ENCODE data around the gene SAFB.
A peak's percentile ranks its signal among the peaks of the same experiment; 100 is the strongest.

Gene SAFB

GRCh38 chr19:5628919-5629481 lies 6.1 kb downstream of the SAFB start:
- FAIRE-seq: no peak

- no peak for FAIRE-seq
Measured at GRCh38 chr19:5631567-5632240, 8.8 kb downstream of the SAFB start.

DNA sequence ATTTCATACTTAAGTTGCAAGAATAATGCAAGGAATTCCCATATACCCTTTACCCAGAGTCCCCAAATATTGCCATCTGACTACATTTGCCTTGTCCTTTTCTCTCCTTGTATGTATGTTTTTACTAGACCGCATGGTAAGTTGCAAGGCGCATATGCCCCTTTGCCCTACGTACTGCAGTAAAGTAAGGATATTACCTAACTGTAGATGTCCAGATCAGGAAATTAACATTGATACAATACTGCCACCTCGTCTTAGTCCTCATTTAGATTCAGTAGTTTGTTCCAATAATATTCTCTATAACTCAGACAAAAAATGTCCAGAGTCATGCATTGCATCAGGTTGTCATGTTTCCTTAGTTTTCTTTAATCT lies 9.3 kb downstream of the SAFB start:
- FAIRE-seq: no peak

DNA sequence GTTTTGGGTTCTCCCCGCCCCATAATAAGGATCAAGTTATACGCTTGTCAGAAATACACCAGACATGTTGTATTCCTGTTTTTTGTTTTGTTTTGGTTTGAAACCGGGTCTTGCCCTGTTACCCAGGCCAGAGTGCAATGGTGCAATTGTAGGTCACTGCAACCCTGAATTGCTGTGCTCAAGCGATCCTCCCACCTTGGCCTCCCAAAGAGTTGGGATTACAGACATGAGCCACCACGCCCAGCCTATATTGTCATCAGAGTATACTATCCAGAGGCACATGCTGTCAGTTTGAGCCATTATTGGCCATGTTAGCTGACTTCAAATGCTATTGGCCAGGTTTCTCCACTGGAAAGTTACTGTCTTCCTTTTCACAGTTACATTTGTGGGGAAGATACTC lies 9.8 kb downstream of the SAFB start:
- FAIRE-seq: peak; percentile 91

GRCh38 chr19:5635427-5635826 lies 12.5 kb downstream of the SAFB start:
- FAIRE-seq: no peak

DNA sequence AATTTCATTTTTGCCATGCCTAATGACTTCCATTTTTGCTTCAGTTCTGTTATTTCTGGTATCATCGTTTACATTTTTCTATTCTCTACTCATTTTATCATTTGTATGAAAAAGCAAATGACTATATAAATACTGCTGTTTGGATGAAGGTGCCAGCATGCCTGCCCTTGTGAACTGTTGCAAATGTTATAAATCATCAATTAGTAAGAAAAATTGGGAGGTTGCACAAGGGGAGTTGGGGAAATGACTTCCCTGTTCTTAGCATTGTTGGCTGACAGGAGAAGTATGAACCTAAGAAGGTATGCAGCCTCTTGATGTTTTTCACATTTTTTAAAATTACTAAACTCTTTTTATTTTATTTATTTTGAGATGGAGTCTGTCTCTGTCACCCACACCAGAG lies 15.1 kb downstream of the SAFB start:
- FAIRE-seq: no peak

GRCh38 chr19:5641171-5641570 lies 18.3 kb downstream of the SAFB start:
- FAIRE-seq: no peak

DNA sequence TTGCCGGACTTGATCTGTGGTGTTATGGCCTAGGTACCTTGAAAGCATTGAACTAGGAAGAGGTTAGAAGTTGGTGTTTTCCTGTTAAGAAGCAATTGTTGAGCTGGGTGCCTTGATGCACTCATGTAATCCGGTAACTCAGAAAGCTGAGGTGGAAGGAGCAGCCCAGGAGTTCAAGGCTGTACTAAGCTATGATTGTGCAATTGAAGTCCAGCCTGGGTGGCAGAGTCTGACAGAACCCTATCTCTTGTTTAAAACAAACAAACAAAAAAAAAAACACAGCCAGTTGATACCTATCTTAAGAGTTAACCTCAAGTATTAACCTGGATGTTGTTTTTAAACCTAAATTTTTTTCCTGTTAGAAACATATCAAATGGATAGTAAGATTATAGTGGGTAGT lies 19.3 kb downstream of the SAFB start:
- no peak for FAIRE-seq

DNA sequence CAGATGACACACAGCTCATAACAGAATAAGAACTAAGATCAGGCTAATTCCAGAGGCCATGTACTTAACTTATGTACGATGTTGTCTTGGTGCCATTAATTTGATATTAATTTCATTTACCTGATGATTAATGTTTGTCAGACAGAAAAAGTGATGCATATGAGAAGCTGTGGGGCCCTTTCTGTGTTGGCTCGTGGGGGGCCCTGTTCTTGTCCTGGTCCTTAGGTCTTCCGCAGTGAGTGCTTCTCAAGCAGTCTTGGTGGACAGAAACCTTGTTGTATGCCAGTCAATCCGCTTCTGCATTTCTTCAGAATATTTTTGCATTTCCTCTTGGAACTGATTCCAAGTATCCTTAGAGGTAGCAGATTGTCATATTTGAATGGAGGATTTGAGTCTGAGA lies 20.2 kb downstream of the SAFB start:
- no peak for FAIRE-seq

DNA sequence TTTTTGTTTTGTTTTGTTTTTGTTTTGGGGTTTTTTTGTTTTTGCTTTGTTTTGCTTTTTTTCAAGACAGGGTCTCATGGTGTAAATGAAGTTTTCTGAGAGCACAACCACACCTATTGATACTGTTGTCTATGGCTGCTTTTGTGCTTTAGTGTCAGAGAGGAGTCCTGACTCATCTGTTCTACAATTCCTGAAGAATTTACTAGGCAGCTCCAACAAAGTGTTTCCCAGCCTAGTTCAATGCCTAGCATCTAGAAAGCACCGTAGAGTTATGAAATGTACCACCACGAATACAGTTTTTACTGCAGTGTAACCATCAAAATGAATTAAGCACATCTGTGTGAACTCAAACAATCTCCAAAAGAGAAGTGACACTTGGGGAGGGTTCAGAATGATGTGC lies 21.2 kb downstream of the SAFB start:
- no peak for FAIRE-seq

DNA sequence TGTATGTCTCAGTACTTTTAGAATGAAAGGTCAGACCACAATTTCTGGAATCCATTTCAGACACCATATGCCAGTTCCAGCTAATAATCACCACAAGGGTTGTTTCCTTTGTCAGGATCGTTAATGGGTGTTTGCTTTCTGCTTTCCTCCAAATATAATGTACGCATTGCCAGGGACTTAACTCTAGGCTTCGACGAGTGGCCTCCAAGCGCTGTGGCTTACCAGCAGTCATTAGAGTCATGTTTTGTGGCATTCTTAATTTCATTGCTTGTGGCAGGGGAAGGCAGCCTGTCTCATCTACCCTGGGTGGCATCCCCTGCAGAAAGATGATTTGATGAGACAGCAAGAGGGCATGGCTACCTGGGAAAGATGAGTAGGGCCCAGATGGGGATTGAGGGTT lies 22.5 kb downstream of the SAFB start:
- no peak for FAIRE-seq

GRCh38 chr19:5646703-5647102 lies 23.8 kb downstream of the SAFB start:
- no peak for FAIRE-seq

DNA sequence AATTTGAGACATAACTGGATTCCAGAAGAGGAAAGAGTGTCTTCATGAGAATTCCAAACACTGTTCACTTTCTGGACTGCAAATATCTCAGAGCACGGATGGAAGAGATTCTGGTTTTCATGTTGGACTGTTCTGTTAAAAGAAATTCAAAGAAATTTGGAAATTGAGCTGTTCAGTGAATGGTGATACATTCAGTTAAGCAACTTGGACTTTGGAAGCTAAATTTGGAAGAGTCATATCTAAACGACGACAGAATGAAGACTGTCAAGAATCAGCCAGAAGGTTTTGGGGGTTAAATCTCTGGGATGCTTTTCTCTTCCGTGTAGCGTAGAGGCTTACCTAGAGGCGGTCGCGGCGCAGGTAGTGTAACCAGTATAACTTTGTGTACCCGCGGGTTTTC lies 25.6 kb downstream of the SAFB start:
- no peak for FAIRE-seq

DNA sequence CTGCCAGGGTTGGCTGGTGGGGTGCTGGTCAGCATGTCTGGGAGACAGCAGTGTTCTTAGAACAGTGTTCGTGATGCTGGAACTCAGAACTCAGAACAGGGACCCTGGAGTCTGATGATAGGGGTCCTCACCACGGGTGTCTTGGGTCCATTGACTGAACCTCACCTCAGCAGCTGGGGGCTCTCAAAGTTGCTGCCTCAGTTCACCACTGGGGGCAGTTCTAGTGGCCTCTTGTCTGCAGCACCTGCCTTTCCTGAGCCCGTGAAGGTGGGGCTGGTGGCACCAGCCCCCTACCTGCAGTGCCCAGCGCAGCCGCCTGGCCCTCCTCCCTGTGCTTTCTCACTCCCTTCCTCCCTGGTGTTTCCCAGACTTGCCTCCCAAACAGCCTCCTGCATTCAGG lies 28.5 kb downstream of the SAFB start:
- no peak for FAIRE-seq

GRCh38 chr19:5652261-5652660 lies 29.4 kb downstream of the SAFB start:
- no peak for FAIRE-seq

DNA sequence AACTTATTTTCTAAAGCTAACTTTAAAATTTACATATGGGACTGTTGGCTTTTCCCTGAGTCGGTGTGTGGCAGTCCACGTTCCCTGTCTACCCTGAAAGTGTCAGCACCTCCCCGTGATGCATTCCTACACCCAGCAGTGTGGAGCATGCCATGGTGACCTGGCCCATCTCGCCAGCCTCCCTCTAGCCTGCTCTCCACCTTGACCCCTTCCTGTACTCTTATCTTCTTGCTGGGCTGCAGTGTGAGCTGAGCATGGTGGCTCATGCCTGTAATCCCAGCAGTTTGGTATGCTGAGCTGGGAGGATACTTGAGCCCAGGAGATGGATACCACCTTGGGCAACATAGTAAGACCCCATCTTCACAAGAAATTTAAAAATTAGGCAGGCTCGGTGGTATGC lies 32.0 kb downstream of the SAFB start:
- no peak for FAIRE-seq

GRCh38 chr19:5655412-5655811 lies 32.5 kb downstream of the SAFB start:
- no peak for FAIRE-seq

GRCh38 chr19:5661483-5661882 lies 38.6 kb downstream of the SAFB start:
- no peak for FAIRE-seq

DNA sequence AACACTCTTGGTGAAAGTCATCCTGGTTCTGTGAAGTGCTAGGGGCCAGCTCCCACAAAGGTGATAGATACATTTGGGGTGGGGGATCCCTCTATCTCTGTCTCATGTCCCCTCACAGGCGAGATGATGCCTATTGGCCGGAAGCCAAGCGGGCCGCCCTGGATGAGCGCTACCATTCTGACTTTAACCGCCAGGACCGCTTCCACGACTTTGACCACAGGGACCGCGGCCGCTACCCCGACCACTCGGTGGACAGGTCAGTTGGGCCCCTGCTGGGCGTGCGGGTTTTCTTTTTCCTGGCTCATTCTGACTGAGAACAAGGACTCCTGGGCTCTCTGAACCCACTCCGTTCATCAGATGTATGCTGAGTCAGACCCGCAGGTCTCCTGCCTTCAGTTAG lies 41.0 kb downstream of the SAFB start:
- no peak for FAIRE-seq

DNA sequence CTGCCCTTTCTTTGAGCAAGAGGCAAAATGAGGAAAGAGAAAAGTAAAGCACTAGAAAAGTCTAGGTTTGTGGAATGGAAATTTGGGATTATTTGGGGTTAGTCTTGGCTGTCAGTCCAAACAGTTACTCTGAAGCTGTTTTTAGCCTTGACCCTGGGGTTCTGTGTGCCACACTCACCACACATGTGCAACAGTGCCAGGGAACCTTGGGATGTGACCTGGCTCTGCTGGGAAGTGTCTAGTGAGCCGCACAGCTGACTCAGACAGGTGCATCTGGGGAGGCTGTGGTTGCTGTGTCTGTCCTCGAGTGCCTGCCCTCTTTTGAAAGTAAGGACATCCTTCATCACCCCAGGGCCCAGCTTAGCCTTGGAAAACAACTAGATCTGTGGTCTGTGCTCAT lies 41.6 kb downstream of the SAFB start:
- no peak for FAIRE-seq

DNA sequence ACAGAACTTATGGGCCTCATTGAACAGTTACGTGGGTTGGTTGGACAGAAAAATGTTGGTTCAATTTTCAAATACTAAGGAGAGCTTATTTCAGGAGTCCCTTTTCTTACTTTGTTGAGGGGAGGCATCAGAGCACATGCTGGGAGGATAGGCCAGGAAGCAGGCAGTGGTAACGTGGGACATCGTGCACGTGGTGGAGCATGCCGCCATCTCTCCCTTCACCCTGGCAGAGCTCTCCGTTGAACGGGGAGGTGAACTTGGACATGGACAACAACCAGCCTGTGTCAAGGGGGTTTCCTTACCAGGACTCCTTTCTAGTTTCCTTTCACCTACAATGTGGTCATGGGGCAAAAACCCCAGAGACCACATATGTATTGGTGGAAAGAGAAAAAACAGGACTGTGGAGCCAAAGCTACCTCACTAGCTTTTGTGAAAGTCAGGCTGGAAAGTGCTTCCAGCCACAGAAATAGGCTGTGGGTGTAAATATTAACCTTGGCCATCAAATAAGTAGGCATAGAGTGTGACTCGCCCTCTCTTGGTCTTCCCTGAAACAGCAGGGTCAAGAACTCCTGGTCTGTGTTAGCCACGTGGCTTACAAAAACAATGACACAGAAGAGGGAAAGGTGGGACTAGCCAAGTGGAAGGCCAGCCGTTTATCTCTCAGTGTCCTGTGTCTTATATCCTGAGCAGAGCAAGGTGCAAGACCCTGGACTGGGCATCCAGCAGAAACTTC lies 43.1 kb downstream of the SAFB start:
- FAIRE-seq: no peak

GRCh38 chr19:5666921-5667610 lies 44.2 kb downstream of the SAFB start:
- no peak for FAIRE-seq

- FAIRE-seq: no peak
Measured at GRCh38 chr19:5667751-5668271, 44.9 kb downstream of the SAFB start.

DNA sequence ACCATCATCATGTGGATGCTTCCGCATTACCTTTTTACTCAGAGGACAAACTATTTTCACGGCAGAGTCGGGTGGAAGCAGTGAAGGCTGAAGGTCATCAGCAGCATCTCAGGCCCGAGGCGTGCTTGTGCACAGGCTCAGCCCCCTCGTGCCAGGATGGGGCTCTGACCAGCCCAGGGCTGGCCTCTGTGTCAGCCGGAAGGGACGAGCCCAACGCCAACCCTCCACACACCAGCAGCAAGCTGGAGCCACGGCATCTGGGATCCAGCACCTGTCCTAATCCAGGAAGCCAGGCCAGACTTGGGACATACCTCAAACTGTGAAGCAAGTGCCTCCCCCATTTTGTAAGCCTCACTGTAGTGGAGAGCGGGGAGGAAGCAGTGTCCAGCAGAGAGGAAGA lies 46.3 kb downstream of the SAFB start:
- no peak for FAIRE-seq

Data from endometrium (tissue), 2 donors.